ENCODE results near the gene MIR17HG. TPM values are rescaled to one million over a fixed set of nuclear protein-coding genes. Genes with fewer than 3 reads are reported as not detected.
"Not testable (repeated sequence)": the region's sequence is repeated elsewhere in the genome, so short reads cannot be mapped to it uniquely, and the experiment has no call there.

Gene MIR17HG
- total RNA-seq, 4 donors from 2014 or later = 2.2 to 12.1 (median 6.4) TPM

- TF ChIP-seq CTCF (IDR thresholded peaks at IDR 0.05) = peak in 5 of 6 experiments; percentile 15 to 49 (median 36)
- TF ChIP-seq POLR2A (IDR thresholded peaks at IDR 0.05) = no peak
- no peak for DNase-seq
Measured at GRCh38 chr13:91313103-91313502, 34.4 kb upstream of the MIR17HG start.

GRCh38 chr13:91313581-91313980 lies 33.9 kb upstream of the MIR17HG start:
- no peaks in the 10 kb centered on the region for H3K36me3 ChIP-seq
- H3K4me1 ChIP-seq = no peaks in the 10 kb centered on the region
- DNase-seq = no peak
- no peak overlapping the region for H3K4me3 ChIP-seq (replicated peaks in 1 of 3)
- no peaks in the 10 kb centered on the region for H3K27me3 ChIP-seq
- TF ChIP-seq CTCF (IDR thresholded peaks at IDR 0.05) (no peak), POLR2A (IDR thresholded peaks at IDR 0.05) (no peak)
- WGBS, 2 donors = 59 to 62% methylated on average over 4 of the region's 4 CpGs
- no peaks in the 10 kb centered on the region for H3K9me3 ChIP-seq
- no peak overlapping the region for H3K27ac ChIP-seq
- intact Hi-C loops (cut with DNase I) = no loop called here

More at GRCh38 chr13:91313103-91313502, 34.4 kb upstream of the MIR17HG start:
- Histone ChIP-seq H3K9me3 (no peaks in the 10 kb centered on the region), H3K36me3 (no peaks in the 10 kb centered on the region), H3K27ac (no peak overlapping the region), H3K27me3 (no peaks in the 10 kb centered on the region), H3K4me1 (no peaks in the 10 kb centered on the region), H3K4me3 (replicated peaks in 1 of 3) (no peak overlapping the region)
- 46 to 50% methylated on average over 5 of the region's 5 CpGs for WGBS, 2 donors
- intact Hi-C loops (cut with DNase I) = no loop called here

GRCh38 chr13:91314888-91315287 lies 32.6 kb upstream of the MIR17HG start:
- no peak for DNase-seq
- Histone ChIP-seq H3K27ac (no peak overlapping the region), H3K4me1 (no peaks in the 10 kb centered on the region), H3K36me3 (no peaks in the 10 kb centered on the region), H3K9me3 (no peaks in the 10 kb centered on the region), H3K4me3 (replicated peaks in 1 of 3) (no peak overlapping the region), H3K27me3 (no peaks in the 10 kb centered on the region)
- TF ChIP-seq POLR2A (IDR thresholded peaks at IDR 0.05) (no peak), CTCF (IDR thresholded peaks at IDR 0.05) (no peak)
- intact Hi-C loops (cut with DNase I) = no loop called here

GRCh38 chr13:91318886-91319285 lies 28.6 kb upstream of the MIR17HG start:
- H3K27me3 ChIP-seq = no peaks in the 10 kb centered on the region
- DNase-seq = no peak
- no peaks in the 10 kb centered on the region for H3K9me3 ChIP-seq
- intact Hi-C loops (cut with DNase I) = no loop called here
- no peak overlapping the region for H3K4me3 ChIP-seq (replicated peaks in 1 of 3)
- H3K27ac ChIP-seq = no peak overlapping the region
- H3K4me1 ChIP-seq = no peaks in the 10 kb centered on the region
- no peak for TF ChIP-seq CTCF (IDR thresholded peaks at IDR 0.05)
- no peak for TF ChIP-seq POLR2A (IDR thresholded peaks at IDR 0.05)
- 55 to 61% methylated on average over 6 of the region's 6 CpGs for WGBS, 2 donors
- no peaks in the 10 kb centered on the region for H3K36me3 ChIP-seq

- no peaks in the 10 kb centered on the region for H3K36me3 ChIP-seq
- DNase-seq = no peak
Measured at GRCh38 chr13:91319996-91320395, 27.5 kb upstream of the MIR17HG start.

GRCh38 chr13:91320990-91321389 lies 26.5 kb upstream of the MIR17HG start:
- H3K4me3 ChIP-seq (replicated peaks in 1 of 3); H3K27ac ChIP-seq; DNase-seq; intact Hi-C loops (cut with DNase I); H3K4me1 ChIP-seq; H3K9me3 ChIP-seq; H3K27me3 ChIP-seq; H3K36me3 ChIP-seq: not testable (repeated sequence)
- WGBS, 2 donors = 33 to 97% methylated on average over 1 of the region's 1 CpG

More at GRCh38 chr13:91319996-91320395, 27.5 kb upstream of the MIR17HG start:
- Histone ChIP-seq H3K27ac (no peak overlapping the region), H3K9me3 (no peaks in the 10 kb centered on the region), H3K4me1 (no peaks in the 10 kb centered on the region), H3K27me3 (no peaks in the 10 kb centered on the region), H3K4me3 (replicated peaks in 1 of 3) (no peak overlapping the region)
- intact Hi-C loops (cut with DNase I) = no loop called here
- 97 to 98% methylated on average over 6 of the region's 8 CpGs for WGBS, 2 donors
- TF ChIP-seq POLR2A (IDR thresholded peaks at IDR 0.05) (no peak), CTCF (IDR thresholded peaks at IDR 0.05) (no peak)

Data from thyroid gland (tissue), 4 donors.